Cerebellar nuclear complex (tissue), 1 donor: ENCODE results near the gene NNMT.
"Not testable (repeated sequence)": the region's sequence is repeated elsewhere in the genome, so short reads cannot be mapped to it uniquely, and the experiment has no call there.

Experiments used
- DNase-seq, 2 experiments: peaks; one replicate each; lab custom pipeline; 2025; lab: John Stamatoyannopoulos, UW

The NNMT gene

GRCh38 chr11:114310095-114310494, 13.9 kb downstream of the NNMT start:
- DNase-seq = no peak

GRCh38 chr11:114311946-114312345, 15.7 kb downstream of the NNMT start:
- no peak for DNase-seq

- DNase-seq = no peak
Observed at GRCh38 chr11:114314096-114314495, 17.9 kb downstream of the NNMT start.

GRCh38 chr11:114315749-114316368, 19.7 kb downstream of the NNMT start:
- DNase-seq = no peak

- DNase-seq = no peak
Observed at GRCh38 chr11:114316980-114317786, 21.0 kb downstream of the NNMT start.

GRCh38 chr11:114317787-114318137, 21.6 kb downstream of the NNMT start:
- no peak for DNase-seq

GRCh38 chr11:114318361-114318760, 22.2 kb downstream of the NNMT start:
- DNase-seq = no peak

GRCh38 chr11:114319716-114320328, 23.6 kb downstream of the NNMT start:
- no peak for DNase-seq

GRCh38 chr11:114321621-114322257, 25.5 kb downstream of the NNMT start:
- DNase-seq = no peak

GRCh38 chr11:114322934-114323333, 26.7 kb downstream of the NNMT start:
- no peak for DNase-seq

- no peak for DNase-seq
Observed at GRCh38 chr11:114326151-114326550, 30.0 kb downstream of the NNMT start.

GRCh38 chr11:114326776-114327175, 30.6 kb downstream of the NNMT start:
- no peak for DNase-seq

- DNase-seq = no peak
Observed at GRCh38 chr11:114330373-114330772, 34.2 kb downstream of the NNMT start.

- no peak for DNase-seq
Observed at GRCh38 chr11:114340311-114341131, 44.3 kb downstream of the NNMT start.

- DNase-seq = not testable (repeated sequence)
Observed at GRCh38 chr11:114341667-114342066, 45.5 kb downstream of the NNMT start.

- DNase-seq = no peak
Observed at GRCh38 chr11:114342476-114342875, 46.3 kb downstream of the NNMT start.

- DNase-seq = no peak
Observed at GRCh38 chr11:114343020-114343419, 46.8 kb downstream of the NNMT start.

- no peak for DNase-seq
Observed at GRCh38 chr11:114343493-114343892, 47.3 kb downstream of the NNMT start.

- no peak for DNase-seq
Observed at GRCh38 chr11:114344494-114344893, 48.3 kb downstream of the NNMT start.

GRCh38 chr11:114345575-114346222, 49.5 kb downstream of the NNMT start:
- DNase-seq = no peak

GRCh38 chr11:114346709-114347141, 50.5 kb downstream of the NNMT start:
- no peak for DNase-seq
